HG02884 (cell line): Measurements from ENCODE around the gene ZNF324.
"Not testable (repeated sequence)": the region's sequence is repeated elsewhere in the genome, so short reads cannot be mapped to it uniquely, and the experiment has no call there.

Experiments used
- ATAC-seq: cut with Tn5 transposase; IDR thresholded peaks from one replicate; pipeline ENCODE4 v1.9.1; 2021; ENCODE audit warnings: mild to moderate bottlenecking, moderate library complexity; ENCODE audit not compliant: unreplicated experiment

ZNF324 gene

GRCh38 chr19:58466760-58467589 is at the start of gene ZNF324:
TSS of gene ZNF324 (plus strand) at chr19:58467080. CDS start at chr19:58469186, 2,106 bp downstream.
- peak; percentile 90 for ATAC-seq

- no peak for ATAC-seq
These were observed 38.3 kb upstream of the ZNF324 start for GRCh38 chr19:58428617-58429016.

GRCh38 chr19:58429745-58430144 is 37.1 kb upstream of the ZNF324 start:
- ATAC-seq: no peak

GRCh38 chr19:58434217-58434616 is 32.7 kb upstream of the ZNF324 start:
- no peak for ATAC-seq

GRCh38 chr19:58439576-58440554 is 27.0 kb upstream of the ZNF324 start, which contains the start of gene ZNF132:
TSS of gene ZNF132 (minus strand) at chr19:58440153. CDS start at chr19:58439821, 332 bp downstream.
- ATAC-seq: peak; percentile 96

GRCh38 chr19:58440556-58440955 is 26.3 kb upstream of the ZNF324 start:
- ATAC-seq: no peak

GRCh38 chr19:58442986-58443385 is 23.9 kb upstream of the ZNF324 start:
- ATAC-seq: not testable (repeated sequence)

- not testable (repeated sequence) for ATAC-seq
These were observed 18.0 kb upstream of the ZNF324 start for GRCh38 chr19:58448860-58449259.

GRCh38 chr19:58449980-58450379 is 16.9 kb upstream of the ZNF324 start:
- not testable (repeated sequence) for ATAC-seq

- ATAC-seq: no peak
These were observed 16.0 kb upstream of the ZNF324 start for GRCh38 chr19:58450856-58451357.

GRCh38 chr19:58451358-58452101 is 15.3 kb upstream of the ZNF324 start, which contains the start of gene ZNF324B:
TSS of gene ZNF324B (plus strand) at chr19:58451622. CDS start at chr19:58453702, 2,080 bp downstream.
- peak; percentile 94 for ATAC-seq

GRCh38 chr19:58453743-58454142 is 13.1 kb upstream of the ZNF324 start:
- ATAC-seq: no peak

- ATAC-seq: no peak
These were observed 11.6 kb upstream of the ZNF324 start for GRCh38 chr19:58455306-58455705.

GRCh38 chr19:58456111-58456510 is 10.8 kb upstream of the ZNF324 start:
- no peak for ATAC-seq

- no peak for ATAC-seq
These were observed 6.8 kb upstream of the ZNF324 start for GRCh38 chr19:58460039-58460438.

- no peak for ATAC-seq
These were observed 656 bp upstream of the ZNF324 start for GRCh38 chr19:58466089-58466759.

GRCh38 chr19:58468216-58468839 is 1.4 kb downstream of the ZNF324 start:
- no peak for ATAC-seq

- ATAC-seq: no peak
These were observed 2.5 kb downstream of the ZNF324 start for GRCh38 chr19:58469241-58470013.
